Midbrain (tissue), 1 donor: ENCODE results near the gene GPR25.
"Not testable (repeated sequence)": the region's sequence is repeated elsewhere in the genome, so short reads cannot be mapped to it uniquely, and the experiment has no call there.

Source experiments
- DNase-seq: peaks from one replicate; lab custom pipeline; 2025; lab: John Stamatoyannopoulos, UW

GPR25 gene

DNA sequence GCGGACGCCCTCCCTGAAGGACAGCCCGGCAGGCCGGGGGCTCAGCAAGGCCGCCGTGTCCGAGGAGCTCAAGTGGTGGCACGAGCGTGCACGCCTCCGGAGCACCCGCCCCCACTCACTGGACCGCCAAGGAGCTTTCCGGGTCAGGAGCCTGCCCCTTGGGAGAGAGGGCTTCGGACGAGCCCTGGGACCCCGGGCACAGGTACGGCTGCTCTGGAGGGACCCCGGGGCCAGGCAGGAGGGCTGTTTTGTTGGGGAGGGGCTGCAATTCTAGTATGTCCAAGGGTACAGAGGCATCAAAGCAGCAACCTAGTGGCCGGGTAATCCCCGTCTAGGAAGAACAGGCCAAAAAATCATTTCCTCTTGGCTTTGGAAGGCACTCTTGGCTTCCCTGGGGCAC is 39.2 kb downstream of the GPR25 start:
- not testable (repeated sequence) for DNase-seq

DNA sequence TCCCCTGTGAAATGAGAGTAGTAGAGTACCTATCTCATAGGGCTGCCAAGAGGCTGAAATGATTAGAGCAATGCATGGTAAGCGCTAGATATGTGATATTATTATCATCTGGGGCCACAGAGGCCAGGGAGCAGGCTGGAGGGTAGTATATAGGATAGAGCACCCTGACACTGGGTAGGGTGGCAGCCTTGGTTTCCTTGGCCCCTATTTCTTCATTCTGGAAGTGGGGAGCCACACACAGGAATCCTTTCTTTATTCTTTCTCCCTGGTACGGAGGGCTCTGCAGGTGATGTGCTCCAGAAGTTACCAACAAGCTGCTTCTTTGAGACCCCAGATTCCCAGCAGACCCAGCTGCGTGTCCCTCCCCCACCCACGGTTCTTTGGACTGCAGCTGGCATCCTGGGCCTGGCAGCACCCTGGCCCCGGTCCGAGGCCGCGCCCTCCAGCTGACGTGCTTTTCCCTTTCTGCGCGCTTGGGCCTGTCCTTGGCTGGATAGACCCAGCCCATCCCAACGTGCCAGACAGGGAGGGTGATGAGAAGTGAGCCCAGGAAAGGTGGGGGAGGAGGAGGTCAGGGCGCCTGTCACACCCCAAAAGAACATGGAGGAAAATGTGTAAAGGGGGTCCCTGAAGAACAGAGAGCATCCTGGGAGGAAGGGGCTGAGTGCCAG is 40.1 kb downstream of the GPR25 start:
- no peak for DNase-seq

DNA sequence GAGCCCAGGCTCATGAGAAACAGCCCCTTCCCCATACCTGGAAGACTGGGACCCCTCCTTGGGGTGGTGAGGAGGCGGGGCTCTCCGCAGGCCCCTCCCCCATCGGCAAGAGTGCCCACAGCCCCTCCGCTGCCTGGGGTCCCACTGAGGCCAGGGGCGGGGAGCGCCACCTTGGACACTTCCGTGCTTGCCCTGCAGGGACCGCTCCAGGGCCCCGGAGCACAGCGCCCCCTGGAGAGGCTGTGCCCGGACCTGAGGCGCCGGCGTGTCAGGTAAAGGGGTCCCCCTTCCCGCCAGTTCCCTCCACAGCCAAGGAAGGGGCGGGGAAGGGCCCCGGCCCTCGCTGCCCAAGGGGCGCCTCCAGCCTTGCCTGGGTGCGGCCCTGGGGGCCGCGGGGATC is 43.4 kb downstream of the GPR25 start:
- no peak for DNase-seq

DNA sequence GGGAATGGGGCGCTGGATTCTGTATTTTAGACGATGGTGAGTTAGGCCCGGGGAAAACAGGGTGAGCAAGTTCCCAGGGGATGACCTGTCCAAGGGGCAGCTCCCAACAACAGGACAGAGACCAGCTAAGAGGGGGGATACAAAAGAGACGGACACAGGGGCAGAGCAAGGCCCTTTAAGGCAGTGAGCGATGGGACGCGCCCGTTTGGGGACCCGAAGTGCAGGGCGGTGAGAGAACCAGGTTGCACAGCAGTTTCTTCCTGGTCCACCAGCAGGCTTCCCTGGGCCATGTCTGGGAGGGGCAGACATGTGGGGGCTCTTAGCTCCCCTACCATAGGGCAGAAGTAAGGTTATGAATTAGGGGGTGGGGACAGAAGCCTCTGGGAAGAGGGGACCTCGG is 43.9 kb downstream of the GPR25 start:
- no peak for DNase-seq

DNA sequence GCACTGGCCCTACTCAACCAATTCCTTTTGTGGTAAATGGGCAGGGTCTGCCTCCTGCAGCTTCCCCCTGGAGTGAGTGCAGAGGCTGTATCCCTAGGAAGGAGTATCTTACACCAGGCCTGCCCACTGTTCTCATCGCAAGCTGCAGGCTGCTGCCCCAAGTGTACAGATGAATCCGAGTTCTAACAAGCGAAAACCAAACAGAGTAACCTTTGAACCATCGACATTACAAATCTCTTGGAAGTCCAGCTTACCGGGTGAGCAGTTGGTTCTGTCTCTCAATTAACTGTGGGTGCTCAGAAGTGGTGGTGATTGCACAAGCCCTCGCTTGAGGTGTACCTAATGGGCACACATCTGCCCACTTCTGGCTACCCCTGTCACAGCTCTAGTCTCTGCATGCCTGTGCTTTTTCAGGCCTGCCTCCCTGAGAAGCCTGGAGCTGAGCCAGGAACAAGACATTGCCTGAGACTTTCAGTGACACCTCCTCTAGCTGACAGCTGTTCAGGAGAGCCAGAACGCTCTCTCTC is 44.6 kb downstream of the GPR25 start:
- DNase-seq, result no peak

DNA sequence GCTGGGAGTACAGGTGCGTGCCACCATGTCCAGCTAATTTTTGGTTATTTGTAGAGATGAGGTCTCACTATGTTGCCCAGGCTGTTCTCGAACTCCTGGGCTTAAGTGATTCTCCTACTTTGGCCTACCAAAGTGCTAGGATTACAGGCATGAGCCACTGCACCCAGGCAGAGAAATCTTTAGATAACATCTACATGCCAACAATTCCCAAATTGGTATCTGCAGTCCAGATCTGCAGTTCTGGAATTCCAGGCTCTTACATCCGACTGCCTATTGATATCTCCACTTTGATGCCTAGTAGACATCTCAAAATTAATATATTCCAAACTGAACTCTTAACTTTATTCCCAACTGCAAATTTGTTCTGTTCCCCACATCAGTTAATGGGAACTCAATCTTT is 45.2 kb downstream of the GPR25 start:
- no peak for DNase-seq

DNA sequence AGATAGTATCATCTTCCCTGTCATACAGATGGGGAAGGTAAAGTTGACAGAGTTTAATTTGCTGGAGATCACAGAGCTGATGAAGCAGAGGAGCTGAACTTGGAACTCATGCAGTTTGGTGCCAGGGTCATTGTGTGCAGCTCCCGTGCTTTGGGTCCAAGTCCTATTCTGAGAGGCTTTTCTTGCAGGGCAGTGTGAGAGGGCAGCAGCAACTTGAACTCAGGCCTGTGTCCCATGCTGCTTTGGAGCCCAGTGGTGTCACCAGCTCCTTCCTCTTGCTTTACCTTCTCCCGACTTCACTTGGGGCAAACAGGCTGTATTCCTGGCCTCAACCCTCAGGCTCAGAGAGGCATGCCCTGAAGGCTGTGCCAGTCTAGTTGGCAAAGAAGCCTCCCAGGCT is 46.6 kb downstream of the GPR25 start:
- DNase-seq, result no peak

DNA sequence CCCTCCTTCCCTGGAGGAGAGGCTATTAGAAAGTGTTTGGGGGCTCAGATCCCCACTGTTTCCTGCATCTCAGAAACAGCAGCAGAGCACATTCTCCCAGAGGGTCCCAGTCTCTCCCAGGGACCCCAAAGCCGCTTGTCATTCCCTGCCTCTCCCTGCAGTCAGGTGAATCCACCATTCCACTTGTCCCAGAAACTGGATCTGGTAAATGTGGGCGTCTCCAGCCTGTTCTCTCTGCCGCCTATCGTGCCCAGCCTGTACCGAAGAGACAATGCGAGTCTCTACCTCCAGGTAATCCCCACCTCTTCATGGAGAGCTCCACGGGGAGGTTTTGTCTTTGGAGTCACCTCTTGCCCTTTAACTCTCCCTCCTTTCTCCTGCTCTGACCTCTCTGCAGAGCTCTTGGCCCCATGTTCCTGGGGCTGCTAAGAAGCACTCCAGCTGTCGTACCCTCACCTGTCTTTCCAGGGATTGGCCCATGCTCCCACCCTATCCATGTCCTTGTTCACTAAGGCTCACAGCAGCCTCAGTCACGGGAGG is 48.9 kb downstream of the GPR25 start:
- DNase-seq, result no peak

DNA sequence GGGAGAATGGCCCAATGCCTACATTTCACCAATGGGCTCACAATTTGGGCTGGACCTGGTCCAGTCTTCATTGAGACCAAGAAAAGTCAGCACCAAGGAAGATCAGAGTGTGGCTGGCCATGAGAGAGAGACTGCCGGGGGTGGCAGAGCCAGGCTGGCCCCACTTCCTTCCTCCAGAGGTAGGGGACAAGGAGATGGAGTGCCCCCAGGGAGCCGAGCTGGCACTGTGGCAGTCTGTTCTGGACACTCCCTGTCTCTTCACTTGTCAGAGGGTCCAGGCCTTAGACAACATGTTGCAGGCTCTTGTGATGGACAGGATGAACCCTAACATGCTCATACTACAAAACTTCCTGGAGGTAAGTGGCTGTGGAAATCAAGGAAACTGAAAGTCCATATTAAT is 49.6 kb downstream of the GPR25 start:
- no peak for DNase-seq

DNA sequence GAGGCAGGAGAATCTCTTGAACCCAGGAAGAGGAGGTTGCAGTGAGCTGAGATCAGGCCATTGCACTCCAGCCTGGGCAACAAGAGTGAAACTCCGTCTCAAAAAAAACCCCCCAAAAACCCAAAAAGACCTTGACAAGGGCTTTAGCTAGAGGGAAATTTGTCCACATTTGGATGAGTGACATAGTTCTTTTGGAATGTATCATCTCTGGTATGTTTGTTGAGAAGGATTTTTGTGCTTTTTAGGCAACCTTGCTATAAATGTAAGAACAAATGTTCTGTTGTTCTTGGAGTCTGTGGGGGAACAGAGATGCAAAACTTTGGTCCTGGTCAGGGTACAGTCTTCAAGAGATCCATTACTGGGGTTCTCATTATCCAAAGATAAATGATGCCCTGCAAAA is 50.8 kb downstream of the GPR25 start:
- no peak for DNase-seq
